Erythroblast (primary cell): ENCODE measurements around the gene NFIA.

Experiments
- GATA1 ChIP-seq: IDR thresholded peaks from 2 replicates; pipeline ENCODE4 v1.6.1; 2011; ENCODE audit warnings: low read depth, mild to moderate bottlenecking, control low read depth, low read length, moderate library complexity
- POLR2A ChIP-seq: IDR thresholded peaks from 2 replicates; pipeline ENCODE4 v1.6.1; 2011; ENCODE audit warnings: mild to moderate bottlenecking, low read length

DNA sequence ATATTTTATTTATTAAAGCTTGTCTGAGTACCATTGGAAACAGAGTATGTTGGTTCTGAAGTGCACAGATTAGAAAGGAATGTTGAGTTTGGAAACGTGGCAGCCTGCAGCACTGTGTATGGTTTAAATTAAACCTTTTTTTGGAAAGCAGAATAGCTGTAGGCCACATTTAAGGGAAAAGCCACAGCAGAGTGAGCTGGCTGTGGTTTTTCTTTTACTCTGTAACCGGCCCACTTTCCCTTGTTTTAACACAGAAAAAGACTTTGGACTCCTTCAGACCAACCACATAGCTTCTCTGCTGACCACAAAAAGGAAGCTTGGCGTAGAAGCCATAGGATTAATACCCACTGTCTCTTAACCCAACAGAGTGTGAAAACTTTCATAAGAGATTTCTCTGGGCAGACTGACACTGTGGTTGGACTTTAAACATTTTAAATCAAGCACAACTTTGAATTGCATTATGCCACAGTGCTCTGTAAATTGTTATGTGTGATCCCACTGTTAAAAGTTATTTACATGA, 75.2 kb downstream of the NFIA start:
- TF ChIP-seq POLR2A: no peak
- TF ChIP-seq GATA1: no peak
